Left ventricle myocardium inferior (tissue), 1 donor: ENCODE data around the gene PLEKHM1. TPM values are rescaled to one million over a fixed set of nuclear protein-coding genes. Genes with fewer than 3 reads are reported as not detected.
"Not testable (repeated sequence)": the region's sequence is repeated elsewhere in the genome, so short reads cannot be mapped to it uniquely, and the experiment has no call there.

ENCODE experiments used
- DNase-seq: peaks from one replicate; pipeline ENCODE4 v3.0.0-alpha.2; 2020
- H3K27ac ChIP-seq: fragments of 200-600 bp; replicated peaks from 2 replicates; pipeline ENCODE4 v1.8.0; 2021
- H3K27me3 ChIP-seq: fragments of 200-600 bp; 2 replicates; pipeline ENCODE4 v1.8.0; 2021; ENCODE audit warnings: low read depth
- H3K36me3 ChIP-seq: fragments of 200-600 bp; 2 replicates; pipeline ENCODE4 v1.8.0; 2021
- H3K4me1 ChIP-seq: fragments of 200-600 bp; 2 replicates; pipeline ENCODE4 v1.8.0; 2021
- H3K4me3 ChIP-seq: fragments of 200-600 bp; 2 replicates; pipeline ENCODE4 v1.8.0; 2021; ENCODE audit warnings: mild to moderate bottlenecking, moderate library complexity
- H3K9me3 ChIP-seq: fragments of 200-600 bp; replicated peaks from 2 replicates; pipeline ENCODE4 v1.8.0; 2021
- CTCF ChIP-seq: fragments of 200-600 bp; IDR thresholded peaks from 2 replicates; pipeline ENCODE4 v1.8.0; 2021; ENCODE audit warnings: antibody characterized with exemption, mild to moderate bottlenecking, borderline replicate concordance
- intact Hi-C: fragments of 100-400 bp; cut with micrococcal nuclease; formaldehyde crosslinking; loops from one replicate; pipeline ENCODE4 v1.11.0; 2022
- total RNA-seq: library from RNA; stranded (reverse); fragmentation: NEBNext Ultra II Directional; extraction: Animal tissue kit (Norgen Biotek cat#: 25700); gene quantifications from one replicate; pipeline ENCODE4 v1.2.1, GENCODE V29; 2021
- donor health status: DM: no; HTN: yes; CAD: no; lungs with severe emphysema.

PLEKHM1 gene
- total RNA-seq, 1 donor from 2014 or later = 27.3 TPM

DNA sequence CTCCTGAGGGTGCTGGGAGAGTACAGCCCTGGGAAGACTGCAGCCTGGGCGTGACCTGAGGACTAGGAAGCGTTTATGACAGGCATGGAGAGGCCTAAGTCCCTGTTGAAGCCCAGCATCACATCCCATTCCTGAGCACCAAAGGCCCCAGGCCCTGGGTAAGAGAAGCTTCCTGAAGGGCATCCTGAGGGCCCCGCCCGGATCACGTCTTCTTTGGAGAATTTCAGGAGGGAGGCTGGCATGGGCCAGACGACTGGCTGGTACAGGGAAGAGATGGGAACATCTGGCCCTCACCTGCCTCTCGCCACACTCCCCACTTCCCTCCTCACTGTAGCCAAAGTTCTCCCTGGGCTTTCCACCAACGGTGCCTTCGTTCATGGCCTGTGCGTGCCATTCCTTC is 46.2 kb downstream of the PLEKHM1 start:
- H3K9me3 ChIP-seq, H3K27me3 ChIP-seq, intact Hi-C loops, H3K4me3 ChIP-seq, DNase-seq, H3K27ac ChIP-seq: not testable (repeated sequence)
- peaks cover 40% of the 10 kb centered on the region for H3K4me1 ChIP-seq
- H3K36me3 ChIP-seq = peaks cover 29% of the 10 kb centered on the region

- intact Hi-C loops, H3K9me3 ChIP-seq, DNase-seq, H3K27me3 ChIP-seq, H3K4me3 ChIP-seq, H3K27ac ChIP-seq: not testable (repeated sequence)
- peaks cover 32% of the 10 kb centered on the region for H3K36me3 ChIP-seq
- H3K4me1 ChIP-seq = peaks cover 40% of the 10 kb centered on the region
Measured at GRCh38 chr17:45443371-45444260, 46.9 kb downstream of the PLEKHM1 start.

- peaks cover 46% of the 10 kb centered on the region for H3K36me3 ChIP-seq
- no peak for DNase-seq
- no peaks in the 10 kb centered on the region for H3K9me3 ChIP-seq
- no peaks in the 10 kb centered on the region for H3K27me3 ChIP-seq
- intact Hi-C loops = no loop called here
- H3K4me3 ChIP-seq = no peak overlapping the region
- peaks cover 23% of the 10 kb centered on the region for H3K4me1 ChIP-seq
- no peak overlapping the region for H3K27ac ChIP-seq
- no peak for TF ChIP-seq CTCF
Measured at GRCh38 chr17:45441526-45442310, 48.8 kb downstream of the PLEKHM1 start.

DNA sequence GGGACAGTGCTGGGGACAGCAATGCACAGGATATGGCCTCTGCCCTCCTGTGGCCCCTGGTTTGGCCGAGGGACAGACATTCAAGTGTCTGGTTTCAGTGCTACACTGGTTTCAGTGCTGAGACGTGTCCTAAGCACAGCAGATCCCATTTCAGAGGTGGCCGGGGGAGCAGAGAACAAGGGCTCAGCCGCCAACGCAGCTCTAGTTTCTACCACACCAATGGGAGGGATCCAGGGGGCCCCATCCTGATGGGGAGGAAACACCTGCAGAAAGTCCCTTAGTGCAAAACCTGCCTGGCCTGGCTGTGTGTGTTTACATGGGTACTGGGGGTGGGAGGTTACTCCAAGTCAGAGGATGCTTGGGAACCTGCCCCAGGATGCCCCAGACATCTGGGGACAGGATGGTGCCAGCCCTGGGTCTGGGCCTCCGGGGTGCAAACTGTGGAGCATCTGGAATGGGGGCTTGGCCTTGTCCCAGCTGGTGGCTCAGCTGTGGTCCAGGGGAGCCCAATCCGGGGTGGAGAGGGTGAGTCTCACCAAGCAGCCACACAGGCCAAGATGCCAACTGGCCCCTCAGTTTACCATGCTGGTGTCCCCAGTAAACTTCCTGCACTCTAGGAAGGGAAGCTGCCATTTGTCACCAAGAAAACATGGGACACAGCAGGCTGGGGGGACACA is 49.5 kb downstream of the PLEKHM1 start:
- intact Hi-C loops, H3K4me3 ChIP-seq, H3K9me3 ChIP-seq, H3K27me3 ChIP-seq, DNase-seq, H3K27ac ChIP-seq: not testable (repeated sequence)
- Histone ChIP-seq H3K36me3 (peaks cover 54% of the 10 kb centered on the region), H3K4me1 (peaks cover 15% of the 10 kb centered on the region)

DNA sequence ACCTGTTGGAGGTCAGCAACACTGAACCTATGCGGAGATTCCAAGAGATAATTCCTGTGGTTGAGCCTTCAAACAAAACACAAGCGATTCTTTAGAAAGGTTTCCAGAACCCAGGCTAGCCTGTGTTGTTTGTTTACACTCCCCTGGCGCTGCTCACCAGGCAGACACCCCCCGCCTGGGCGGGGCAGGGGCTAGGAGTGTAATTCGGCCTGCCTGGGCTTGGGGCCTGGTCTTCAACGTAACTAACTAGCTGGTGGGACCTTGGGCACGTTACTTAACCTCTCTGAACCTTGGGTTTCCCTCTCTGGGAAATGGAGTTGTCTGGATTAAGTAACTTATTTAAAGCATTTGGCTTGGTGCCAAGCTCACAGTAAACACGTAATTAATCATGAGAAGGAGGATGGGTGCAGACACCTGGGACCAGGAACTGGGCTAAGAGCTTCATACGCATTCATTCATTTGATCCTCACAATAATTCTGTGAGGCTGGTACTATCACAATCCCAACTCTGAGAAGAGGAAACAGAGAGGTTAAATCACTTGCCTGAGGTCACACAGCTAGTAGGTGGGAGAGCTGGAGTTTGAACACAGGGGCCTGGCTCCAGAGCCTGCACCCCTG is 50.3 kb downstream of the PLEKHM1 start:
- Histone ChIP-seq H3K27ac (no peak overlapping the region), H3K27me3 (no peaks in the 10 kb centered on the region), H3K9me3 (no peaks in the 10 kb centered on the region), H3K4me3 (no peak overlapping the region), H3K4me1 (peaks cover 9% of the 10 kb centered on the region), H3K36me3 (peaks cover 58% of the 10 kb centered on the region)
- no peak for TF ChIP-seq CTCF
- no peak for DNase-seq
- intact Hi-C loops = no loop called here

DNA sequence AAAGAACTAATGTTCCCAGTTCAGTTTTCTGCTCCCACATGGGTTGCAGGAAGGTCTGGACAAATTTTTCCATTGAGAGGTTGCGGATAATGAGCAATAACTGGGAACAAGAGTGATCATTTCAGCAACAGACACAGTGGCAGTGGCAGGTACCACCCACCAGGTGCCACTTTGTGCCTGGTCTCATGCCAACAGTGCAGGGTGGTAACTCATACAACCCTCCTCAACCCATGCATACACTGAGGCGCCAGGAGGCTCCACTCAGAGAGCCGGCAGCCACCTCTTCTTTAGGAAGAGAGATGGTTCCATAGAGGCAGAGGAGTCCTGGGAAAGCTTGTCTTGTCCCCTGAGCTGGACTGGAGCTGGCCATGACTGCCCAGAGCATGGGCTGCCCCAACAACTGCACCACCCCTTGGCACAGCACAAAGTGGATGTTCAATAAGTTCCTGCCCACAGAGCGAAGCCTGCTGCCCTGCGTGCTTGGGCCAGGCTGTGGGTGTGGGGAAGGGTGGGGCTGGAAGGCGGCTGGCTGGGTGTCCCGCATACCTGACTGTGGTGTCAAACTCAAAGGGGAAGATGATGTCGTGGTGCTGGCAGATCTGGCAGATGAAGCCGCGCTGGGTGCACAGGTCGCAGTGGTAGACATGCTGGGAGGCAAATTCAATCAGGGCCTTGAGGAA is 51.5 kb downstream of the PLEKHM1 start:
- no peak for TF ChIP-seq CTCF
- H3K4me1 ChIP-seq = peaks cover 4% of the 10 kb centered on the region
- DNase-seq = no peak
- peaks cover 58% of the 10 kb centered on the region for H3K36me3 ChIP-seq
- no peak overlapping the region for H3K4me3 ChIP-seq
- no peaks in the 10 kb centered on the region for H3K27me3 ChIP-seq
- H3K27ac ChIP-seq = no peak overlapping the region
- no peaks in the 10 kb centered on the region for H3K9me3 ChIP-seq
- intact Hi-C loops = no loop called here
